ENCODE measurements around the gene ABHD4.
"Not testable (repeated sequence)": the region's sequence is repeated elsewhere in the genome, so short reads cannot be mapped to it uniquely, and the experiment has no call there.

The ABHD4 gene

DNA sequence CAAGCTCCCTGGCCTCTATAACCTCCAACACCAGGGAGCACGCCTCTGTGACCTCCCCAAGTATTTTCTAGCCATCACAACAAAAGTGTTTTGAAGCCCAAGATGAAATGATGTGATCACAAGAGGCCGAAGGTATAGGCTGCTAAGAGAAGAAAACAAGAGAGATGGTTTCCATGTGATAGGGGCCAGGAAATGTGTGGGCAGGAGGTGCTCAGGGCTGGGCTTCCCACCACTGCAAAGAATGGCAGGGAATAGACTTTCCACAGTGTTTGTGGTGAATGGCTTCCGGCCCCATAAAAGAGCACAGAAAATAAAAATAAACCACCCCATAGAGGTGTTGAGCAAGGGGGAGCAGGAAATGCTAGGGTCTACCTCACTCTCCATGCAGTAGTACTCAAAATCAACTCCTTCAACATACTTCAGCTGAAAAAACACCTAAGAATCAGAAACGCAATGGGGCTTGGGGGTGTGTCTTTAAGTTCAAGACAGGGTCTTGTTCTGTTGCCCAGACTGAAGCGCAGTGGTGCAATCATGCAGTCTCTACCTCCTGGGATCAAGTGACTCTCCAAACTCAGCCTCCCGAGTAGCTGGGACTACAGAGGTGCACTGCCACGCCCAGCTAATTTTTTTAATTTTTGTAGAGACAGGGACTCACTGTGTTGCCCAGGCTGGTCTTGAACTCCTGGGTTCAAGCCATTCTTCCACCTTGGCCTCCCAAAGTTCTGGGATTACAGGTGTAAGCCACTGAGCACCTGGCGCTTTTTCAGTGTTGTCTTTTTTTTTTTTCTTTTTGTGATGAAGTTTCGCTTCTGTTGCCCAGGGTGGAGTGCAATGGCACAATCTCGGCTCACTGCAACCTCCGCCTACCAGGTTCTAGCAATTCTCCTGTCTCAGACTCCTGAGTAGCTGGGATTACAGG is 36.2 kb upstream of the ABHD4 start:
- DNase-seq, result peak; percentile 57 to 89

DNA sequence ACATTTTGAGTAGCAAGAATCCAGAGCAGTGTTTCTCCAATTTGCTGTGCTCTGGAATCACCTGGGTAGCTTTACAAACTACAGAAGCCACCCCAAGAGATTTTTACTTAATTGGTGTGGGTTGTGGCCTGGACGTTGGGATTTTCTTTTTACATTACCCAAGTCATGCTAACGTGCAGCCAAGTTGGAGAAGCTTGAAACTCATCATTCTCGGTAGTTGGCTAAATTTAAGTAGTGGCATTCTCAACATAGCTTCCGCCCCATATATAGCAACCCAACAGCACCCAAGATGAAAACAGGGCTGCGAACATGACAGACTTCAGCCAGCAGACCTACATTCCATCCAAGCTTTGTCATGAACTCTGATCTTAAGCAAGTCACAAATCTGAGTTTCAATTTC is 34.1 kb upstream of the ABHD4 start:
- no peak for DNase-seq

DNA sequence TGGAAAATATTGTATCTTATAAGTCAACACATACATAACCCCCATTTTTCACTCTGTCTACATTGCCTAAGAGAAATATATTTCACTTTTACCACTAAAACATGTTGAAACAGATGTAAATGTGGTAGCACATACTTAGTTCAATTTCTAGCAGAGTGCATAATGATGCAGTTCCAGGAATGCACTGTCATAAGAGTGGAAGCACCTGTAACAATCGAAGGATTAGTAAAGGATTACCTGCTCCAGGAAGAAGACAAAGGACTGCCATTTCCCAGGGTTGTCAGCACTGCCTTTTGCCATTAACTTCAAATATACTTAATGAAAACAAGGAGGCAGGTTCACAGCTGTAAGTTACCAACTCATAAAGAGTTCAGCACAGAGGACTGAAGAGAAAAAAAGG is 33.6 kb upstream of the ABHD4 start:
- DNase-seq, result no peak

DNA sequence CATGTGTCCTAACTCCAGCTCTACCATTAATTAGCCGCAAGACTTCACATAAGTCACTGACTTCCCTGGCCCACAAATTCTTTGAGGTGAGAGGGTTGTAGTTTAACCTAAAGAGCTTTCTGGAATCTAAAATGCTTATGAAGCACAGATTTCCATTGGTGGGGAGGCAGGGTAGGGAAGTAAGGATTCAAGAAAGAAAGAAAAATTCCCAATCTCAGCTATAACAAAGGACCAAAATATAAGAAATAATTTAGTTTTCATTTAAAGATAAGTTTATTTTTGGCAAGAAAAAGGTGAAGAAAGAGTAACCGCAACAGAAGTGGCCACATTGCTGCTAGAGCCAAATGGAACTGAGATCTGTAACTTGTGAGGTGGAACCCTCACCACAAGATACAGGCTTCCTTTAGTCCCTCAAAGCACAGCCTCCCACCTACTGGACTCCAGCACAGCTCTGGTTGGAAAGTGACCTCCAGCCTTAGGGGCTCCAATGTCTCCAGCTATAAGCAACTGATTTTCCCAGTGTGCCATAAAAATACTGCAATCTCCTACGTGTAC is 32.6 kb upstream of the ABHD4 start:
- DNase-seq, result peak in 1 of 2 donors; percentile 39

DNA sequence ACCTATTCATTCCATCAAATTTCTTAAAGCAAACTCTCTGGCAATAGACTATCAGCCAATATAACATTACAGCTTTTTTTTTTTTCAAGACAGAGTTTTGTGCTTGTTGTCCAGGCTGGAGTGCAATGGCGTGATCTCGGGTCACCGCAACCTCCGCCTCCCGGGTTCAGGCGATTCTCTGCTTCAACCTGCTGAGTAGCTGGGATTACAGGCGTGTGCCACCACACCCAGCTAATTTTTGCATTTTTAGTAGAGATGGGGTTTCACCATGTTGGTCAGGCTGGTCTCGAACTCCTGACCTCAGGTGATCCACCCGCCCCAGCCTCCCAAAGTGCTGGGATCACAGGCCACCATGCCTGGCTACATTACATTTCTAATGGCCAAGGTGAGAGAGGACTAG is 31.8 kb upstream of the ABHD4 start:
- not testable (repeated sequence) for DNase-seq

DNA sequence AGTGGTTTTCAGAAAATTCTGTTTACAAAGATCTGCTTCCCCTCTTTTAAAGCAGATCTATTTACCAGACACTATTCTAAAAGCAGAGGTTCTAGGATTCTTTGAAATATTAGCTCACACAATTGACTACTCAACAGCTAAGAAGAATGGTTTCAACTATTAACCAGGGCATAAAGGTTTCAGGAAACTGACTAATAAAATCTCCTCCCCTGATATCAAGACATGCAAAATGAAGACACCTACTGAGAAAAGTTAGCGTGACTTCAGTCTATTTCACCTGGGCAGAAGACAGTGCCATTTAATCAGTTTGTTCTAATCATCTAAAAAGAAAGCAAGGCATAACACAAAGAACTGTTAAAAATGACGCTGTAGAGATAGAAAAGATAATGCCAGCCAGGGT is 31.3 kb upstream of the ABHD4 start:
- peak in 1 of 2 donors; percentile 53 for DNase-seq

DNA sequence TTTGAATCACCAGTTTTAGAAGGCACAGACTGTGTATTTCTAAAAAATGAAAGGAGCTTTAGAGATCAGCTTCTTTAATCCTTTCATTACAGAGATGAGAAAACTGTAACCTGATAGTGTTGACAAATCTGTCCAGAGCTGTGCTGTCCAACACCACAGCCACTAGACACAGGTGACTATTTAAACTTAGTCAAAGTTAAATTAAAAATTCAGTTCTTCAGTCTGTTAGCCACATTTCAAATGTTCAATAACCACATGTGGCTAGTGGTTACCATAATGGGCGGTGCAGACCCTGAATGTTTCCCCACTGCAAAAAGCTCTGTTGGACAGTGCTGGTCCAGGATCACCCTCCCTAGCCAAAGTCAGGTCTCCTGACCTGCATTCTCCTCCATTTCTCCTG is 30.7 kb upstream of the ABHD4 start:
- peak in 1 of 2 donors; percentile 21 for DNase-seq

DNA sequence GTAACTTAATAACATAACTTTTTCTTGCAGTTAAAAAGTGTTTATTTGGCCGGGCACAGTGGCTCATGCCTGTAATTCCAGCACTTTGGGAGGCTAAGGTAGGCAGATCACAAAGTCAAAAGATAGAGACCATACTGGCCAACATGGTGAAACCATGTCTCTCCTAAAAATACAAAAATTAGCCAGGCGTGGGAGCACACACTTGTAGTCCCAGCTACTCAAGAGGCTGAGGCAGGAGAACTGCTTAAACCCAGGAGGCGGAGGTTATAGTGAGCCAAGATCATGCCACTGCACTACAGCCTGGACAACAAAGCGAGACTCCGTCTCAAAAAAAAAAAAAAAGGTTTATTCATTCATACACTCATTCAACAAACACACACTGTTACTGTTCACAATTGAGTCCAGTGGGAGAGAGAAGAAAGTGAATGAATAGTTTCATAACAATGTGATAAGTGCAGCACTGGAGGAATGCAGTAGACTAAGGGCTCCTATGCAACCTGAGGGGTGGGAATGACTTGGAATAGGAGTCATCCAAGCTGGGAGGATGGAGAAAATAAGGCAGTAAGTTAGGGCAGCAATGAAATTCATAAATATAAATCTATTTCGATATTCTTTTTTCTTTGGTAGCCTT is 28.9 kb upstream of the ABHD4 start:
- no peak for DNase-seq

DNA sequence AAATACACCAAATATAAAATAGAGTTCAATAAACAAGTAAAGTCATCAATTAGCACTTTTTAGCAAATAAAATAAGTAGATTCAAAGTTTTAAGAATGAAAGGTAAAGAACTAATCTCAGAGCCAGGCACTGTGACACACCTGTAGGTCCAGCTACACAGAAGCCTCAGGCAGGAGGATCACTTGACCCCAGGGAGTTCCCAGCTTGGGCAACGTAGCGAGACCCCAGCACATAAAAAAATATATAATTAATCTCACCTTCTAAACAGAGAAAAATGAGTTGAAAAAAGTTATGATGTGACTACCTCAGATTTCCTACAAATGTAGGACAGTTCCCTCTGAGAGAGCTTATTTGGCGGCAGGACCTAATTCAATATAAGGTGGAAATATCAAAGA is 28.4 kb upstream of the ABHD4 start:
- no peak for DNase-seq

DNA sequence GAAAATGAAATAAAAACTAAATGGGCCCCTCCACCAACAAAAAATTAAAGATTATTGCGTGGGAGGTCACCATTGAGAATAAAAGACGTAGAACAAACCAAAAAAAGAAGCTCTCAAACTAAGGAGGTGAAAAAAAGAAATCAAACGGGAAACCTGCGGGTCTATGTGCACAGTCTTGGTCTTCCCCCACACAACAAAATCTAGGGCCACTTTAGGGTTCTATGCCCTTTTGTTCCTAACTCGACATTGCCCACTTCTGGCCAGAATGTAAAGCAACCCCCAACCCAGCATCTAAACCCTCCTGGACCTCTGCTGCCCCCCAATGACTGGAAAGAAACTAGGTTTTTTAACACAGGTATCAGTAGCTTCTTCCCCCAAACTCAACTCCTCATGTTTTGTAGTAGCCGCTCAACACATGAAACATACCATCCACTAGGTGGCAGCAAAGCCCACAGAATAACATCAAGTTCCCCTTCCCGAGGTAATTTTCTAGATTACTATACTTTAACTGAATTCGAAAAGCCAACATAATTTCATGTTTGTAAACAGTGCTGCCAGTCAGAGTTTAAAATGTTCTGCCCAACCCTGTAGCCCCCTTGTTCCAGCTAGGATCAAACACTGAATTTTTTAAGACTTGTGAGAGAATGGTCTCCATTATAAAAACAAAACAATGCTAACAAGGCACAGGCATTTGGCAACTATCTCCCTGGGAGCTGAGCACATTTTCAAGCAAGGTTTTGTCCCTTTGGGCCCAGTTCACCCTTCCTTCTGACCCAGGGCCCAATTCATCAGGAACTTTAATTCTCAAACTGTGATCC is 27.8 kb upstream of the ABHD4 start:
- DNase-seq, result peak; percentile 94 to 97

DNA sequence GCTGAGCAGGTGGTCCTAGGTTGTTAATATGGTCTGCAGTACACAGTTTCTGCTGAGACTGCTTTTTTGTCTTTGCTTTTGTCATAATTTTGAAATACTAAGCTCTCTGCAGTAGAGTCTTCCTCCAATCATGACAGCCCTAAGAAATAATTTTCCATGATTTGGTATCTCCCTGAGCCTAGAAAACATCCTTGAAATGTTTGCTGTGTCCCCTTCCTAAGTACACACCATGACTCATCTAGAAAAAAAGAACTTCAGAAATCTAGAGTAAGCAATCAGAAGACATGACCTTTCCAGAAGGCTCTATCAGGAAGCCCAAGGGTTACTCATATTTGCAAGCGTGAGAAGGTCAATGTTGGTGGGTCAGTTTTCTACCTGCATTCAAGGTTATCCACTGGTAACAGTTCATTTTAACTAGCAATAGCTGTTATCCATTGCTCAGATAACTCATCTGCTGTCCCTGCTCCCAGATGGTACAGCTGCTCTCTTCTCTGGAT is 25.5 kb upstream of the ABHD4 start:
- DNase-seq, result no peak

DNA sequence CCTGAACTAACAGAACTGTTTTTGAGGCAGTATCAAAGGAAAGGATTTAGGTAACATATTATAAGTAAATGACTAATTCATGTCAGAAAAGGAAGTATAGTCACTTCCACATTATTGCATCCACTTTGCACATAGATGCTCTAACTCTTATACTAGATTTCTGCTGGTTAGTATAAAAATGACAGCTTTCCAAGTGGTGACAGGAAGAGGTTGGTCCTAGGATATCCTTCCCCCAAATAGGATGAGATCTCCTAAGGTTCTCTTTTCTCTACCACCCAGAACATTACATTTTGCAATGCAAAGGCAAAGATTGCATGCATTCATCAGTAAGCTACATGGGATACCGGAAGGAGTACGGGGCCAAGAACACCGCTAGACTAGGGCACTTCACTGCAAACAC is 24.3 kb upstream of the ABHD4 start:
- no peak for DNase-seq

DNA sequence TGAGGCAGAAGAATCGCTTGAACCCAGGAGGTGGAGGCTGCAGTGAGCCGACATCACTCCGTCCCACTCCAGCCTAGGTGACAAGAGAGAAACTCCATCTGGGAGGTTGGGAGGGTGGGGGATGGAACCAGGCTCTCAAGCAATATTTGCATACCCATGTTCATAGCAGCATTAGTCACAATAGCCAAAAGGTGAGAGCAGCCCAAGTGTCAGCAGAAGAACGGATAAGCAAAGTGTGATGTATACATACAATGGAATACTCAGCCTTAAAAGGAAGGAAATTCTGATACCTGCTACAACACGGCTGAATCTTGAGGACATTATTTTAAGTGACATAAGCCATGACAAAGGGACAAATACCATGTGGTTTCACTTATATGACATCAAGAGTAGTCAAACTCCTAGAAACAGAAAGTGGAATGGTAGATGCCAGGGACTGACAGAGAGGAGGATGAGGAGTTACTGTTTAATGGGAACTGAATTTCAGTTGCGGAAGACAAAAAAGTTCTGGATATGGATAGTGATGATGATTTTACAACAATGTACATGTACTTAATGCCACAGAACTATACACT is 20.7 kb upstream of the ABHD4 start:
- DNase-seq, result no peak

DNA sequence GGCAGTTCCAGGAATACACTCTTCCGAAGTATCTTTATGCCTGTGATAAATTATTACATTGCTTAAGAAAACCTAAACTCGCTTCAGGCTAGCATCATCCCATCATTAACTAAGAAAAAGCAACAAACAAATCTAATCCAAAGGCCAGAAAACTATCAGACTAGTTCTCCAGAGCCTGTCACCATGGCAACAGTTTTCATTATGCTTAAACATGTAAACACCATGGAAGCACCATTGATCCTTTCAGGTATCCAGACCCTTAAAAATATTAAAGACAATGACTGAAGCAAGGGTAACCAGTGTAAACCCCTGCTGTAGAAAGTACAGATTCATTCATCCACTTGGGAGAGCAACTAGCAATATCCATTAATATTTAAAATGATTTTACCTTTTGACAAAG is 18.9 kb upstream of the ABHD4 start:
- DNase-seq, result no peak

DNA sequence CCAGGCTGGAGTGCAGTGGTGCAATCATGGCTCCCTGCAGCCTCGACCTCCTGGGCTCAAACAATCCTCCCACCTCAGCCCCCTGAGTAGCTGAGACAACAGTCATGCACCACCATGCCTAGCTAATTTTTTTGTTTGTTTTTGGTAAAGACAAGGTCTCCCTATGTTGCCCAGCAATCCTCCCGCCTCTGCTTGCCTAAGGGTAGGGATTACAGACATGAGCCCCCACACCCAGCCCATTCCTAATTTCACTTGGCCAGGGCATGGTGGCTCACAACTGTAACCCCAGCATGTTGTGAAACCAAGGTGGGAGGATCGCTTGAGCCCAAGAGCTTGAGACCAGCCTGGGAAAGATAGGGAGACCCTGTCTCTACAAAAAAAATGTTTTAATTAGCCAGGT is 18.2 kb upstream of the ABHD4 start:
- no peak for DNase-seq

DNA sequence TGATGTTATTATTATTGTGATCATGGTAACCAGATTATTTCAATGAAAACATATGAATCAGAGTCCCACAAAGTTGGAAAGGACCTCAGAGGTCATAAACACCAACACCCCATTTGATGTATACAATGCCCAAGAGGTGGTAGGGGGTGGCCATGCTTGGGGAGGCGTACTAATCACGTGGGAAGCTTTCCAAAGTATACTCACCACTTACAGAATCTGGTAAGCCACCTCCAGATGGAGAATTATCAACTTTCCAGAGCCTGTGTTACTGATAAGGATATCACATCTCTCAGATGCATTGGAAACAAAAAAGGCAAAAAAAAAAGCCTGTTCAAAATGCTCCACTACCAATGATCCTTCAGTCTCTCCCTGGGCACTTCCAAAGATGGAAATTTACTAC is 17.5 kb upstream of the ABHD4 start:
- DNase-seq, result no peak

DNA sequence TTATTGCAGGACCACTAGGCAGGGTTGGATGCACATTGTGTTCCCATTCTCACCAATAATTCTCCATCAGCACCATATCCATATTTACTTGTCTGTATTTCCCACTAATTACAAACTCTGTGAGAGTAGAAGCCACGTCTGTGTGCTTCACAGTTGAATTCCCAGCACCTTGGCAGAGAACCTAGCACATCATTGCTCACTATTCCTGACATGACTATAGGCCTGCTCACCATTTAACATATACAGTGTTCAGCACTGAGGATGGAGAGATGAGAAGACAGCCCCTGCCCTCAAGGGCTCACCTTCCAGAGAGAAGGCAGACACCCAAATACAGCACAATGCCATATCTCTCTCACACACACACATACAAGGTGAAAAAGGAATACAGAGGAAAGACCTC is 14.1 kb upstream of the ABHD4 start:
- DNase-seq, result no peak

DNA sequence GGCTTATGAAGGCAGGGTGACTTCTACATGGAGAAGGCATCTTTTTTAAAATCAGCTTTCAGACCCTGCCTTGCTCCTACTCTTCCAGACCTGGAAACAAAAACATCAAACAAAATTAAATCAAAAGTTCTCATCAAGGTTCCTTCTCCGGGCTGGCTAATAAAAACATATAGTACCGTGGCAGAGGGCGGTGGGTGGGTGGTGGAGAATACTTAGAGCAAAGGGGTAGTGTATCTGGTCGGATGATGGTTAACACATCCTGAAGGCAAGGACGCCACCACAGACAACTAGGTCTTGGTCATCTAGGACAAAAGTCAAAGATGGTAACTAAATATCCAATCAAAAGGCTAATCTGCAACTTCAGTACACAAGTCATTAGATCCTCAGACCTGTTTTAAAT is 10.9 kb upstream of the ABHD4 start:
- no peak for DNase-seq

DNA sequence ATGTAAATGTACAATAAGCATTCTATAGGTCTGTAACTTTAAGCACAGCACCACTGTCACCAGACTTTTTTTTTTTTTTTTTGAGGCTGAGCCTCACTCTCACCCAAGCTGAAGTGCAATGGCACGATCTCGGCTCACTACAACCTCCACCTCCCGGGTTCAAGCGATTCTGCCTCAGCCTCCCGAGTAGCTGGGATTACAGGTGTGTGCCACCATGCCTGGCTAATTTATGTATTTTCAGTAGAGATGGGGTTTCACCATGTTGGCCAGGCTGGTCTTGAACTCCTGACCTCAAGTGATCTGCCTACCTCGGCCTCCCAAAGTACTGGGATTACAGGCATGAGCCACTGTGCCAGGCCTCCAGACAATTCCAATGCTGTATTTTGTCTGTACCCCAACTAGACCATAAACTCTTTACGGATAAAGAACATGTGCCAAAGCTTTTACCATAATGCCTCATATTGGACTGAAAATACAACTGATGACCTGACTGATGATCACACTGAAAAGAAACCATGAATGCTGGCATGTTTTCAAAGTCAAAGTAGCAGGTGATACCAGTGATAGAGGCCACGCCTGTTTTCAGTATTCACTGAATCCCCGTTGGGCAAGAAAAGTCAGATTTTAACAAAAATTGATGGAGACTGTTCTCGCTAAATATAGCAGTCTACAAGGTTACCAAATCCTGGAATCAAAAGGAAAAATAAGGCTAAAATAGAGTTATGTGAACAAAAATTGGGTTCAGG is 10.2 kb upstream of the ABHD4 start:
- DNase-seq, result peak in 1 of 2 donors; percentile 59

DNA sequence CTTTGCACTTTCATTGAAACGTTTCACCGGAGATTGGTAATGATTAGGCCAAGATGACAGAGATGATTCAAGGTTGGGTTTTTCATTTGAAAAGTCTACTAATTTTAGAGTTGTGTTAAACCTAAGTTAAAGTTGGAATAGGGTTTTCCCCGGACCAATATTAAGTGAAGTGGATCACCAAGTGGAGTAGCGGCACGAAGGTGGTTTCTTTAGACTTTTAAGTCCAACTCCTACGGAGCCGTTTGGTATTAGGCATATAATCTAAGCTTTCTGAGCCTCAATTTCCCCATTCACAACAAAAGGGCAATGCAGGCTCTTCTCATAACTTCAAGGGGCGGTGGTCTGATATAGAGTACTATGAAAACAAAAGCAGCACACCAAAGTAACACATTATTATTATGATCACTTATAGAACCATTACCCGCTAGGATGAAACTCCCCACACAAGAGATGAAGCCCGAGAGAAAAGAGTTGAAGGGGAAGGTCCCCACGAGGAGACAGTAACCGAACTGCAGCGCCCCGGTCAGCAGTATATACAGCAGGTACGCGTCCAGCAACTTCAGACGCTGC is 9.5 kb upstream of the ABHD4 start:
- DNase-seq, result no peak

DNA sequence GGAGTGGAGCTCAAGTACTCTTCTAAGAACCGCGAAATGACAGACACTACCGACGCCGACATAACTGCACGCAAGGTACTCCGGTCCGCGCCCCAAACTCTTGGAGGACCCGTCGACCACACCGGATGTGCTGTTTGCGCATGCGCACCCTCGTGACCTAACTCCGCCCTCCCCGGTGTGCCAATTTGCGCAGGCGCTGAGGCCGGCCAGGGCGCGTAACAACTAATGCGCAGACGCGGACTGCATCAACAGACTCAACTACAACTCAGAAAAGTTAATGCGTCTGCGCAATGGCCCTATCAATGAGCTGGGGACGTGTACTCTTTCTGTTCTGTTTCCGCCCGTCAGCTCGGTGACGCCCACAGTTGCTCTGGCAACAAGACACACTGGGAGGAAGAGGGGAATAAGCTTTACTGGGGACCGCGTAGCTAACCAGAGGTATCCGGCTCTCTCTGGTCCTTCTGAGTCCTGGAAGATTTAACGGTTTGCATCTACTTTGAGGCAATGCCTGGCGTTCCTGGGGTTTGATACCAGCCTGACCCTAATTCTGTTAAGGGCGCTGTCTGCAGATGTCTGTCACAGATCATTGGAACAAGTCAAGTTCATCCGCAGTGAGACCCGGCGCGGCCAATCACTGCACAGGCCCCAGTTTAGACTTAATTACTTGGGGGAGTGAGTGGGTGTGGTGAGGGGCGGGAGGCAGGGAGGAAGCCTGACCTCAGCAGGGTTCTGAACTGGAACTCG is 8.8 kb upstream of the ABHD4 start, which contains the start of gene DAD1:
Gene DAD1 (minus strand): TSS at position 129 of the 744 bp plus-strand sequence. CDS start 67 bp downstream, at position 62.
- DNase-seq, result peak; percentile 100
